Measurements from ENCODE around the gene DGKD. TPM values are rescaled to one million over a fixed set of nuclear protein-coding genes. Genes with fewer than 3 reads are reported as not detected.

Gene DGKD
- polyA plus RNA-seq, 3 donors = 14.5 to 67.5 (median 16.6) TPM

DNA sequence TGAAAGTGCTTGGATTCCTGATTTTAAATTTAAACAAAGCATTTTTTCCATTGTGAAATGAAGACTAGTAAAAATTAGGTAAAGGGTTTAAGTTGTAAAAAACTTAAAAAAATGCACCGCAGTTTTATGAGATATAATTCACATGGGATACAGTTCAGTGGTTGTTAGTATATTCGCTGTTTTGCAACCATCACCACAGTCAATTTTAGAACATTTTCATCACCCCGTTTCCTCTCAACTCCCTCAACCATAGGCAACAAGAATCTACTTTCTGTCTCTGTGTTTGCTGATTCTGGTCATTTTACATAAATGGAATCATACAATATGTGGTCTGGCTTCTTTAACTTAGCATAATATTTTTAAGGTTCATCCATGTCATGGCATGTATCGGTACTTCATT, 4.0 kb downstream of the DGKD start:
- no CpG with 5 or more reads among the region's 4 CpGs for WGBS (ENCODE audit: insufficient coverage)
- peaks cover 89% of the 10 kb centered on the region for H3K79me2 ChIP-seq (ENCODE audit: insufficient read depth, low read length)
- peak overlapping the region; percentile 20 for H3K9ac ChIP-seq (ENCODE audit: insufficient read depth, low read length, poor library complexity, severe bottlenecking)
- peaks cover 0 to 2% (median 0%) of the 10 kb centered on the region in 3 donors for H3K27me3 Mint-ChIP-seq (ENCODE audit: low read depth in 3 of 3)
- H3K4me2 ChIP-seq (replicated peaks; ENCODE audit: extremely low read depth, low read length, poor library complexity, severe bottlenecking) = peak overlapping the region; percentile 96
- peak overlapping the region in 1 of 2 donors; percentile 74 for H3K27ac ChIP-seq (ENCODE audit: low read depth in 1 of 2, low read length in 2 of 2)
- DNase-seq = peak in 1 of 3 donors; percentile 20
- peaks cover 21 to 36% of the 10 kb centered on the region in 2 donors for H3K36me3 Mint-ChIP-seq
- H2AFZ ChIP-seq (ENCODE audit: insufficient read depth, low read depth, low read length, poor library complexity, severe bottlenecking) = no peak overlapping the region
- peaks cover 52 to 57% of the 10 kb centered on the region in 2 donors for H3K4me1 ChIP-seq (ENCODE audit: control insufficient read depth in 1 of 2, insufficient read depth in 2 of 2, low read length in 2 of 2)
- H3K27ac Mint-ChIP-seq = peak overlapping the region; percentile 78 to 91 (median 90)
- intact Hi-C loops (cut with micrococcal nuclease) = loop anchor here in 1 of 2 donors (5.0 kb wide), 1 partner anchor 281 kb away; no protein-coding TSS in a partner anchor
- no peaks in the 10 kb centered on the region for H3K9me3 ChIP-seq (replicated peaks in 1 of 2; ENCODE audit: control insufficient read depth in 1 of 2, insufficient read depth in 1 of 2, low read length in 2 of 2)
- peaks cover under 1 to 2% of the 10 kb centered on the region in 2 donors for H3K36me3 ChIP-seq (replicated peaks in 1 of 2; ENCODE audit: control insufficient read depth in 1 of 2, insufficient read depth in 2 of 2, low read length in 2 of 2)
- peak overlapping the region; percentile 6 to 93 (median 16) for H3K4me3 ChIP-seq (replicated peaks in 1 of 3; ENCODE audit: low read depth in 2 of 3, low read length in 3 of 3)
- TF ChIP-seq, protein P1, sequence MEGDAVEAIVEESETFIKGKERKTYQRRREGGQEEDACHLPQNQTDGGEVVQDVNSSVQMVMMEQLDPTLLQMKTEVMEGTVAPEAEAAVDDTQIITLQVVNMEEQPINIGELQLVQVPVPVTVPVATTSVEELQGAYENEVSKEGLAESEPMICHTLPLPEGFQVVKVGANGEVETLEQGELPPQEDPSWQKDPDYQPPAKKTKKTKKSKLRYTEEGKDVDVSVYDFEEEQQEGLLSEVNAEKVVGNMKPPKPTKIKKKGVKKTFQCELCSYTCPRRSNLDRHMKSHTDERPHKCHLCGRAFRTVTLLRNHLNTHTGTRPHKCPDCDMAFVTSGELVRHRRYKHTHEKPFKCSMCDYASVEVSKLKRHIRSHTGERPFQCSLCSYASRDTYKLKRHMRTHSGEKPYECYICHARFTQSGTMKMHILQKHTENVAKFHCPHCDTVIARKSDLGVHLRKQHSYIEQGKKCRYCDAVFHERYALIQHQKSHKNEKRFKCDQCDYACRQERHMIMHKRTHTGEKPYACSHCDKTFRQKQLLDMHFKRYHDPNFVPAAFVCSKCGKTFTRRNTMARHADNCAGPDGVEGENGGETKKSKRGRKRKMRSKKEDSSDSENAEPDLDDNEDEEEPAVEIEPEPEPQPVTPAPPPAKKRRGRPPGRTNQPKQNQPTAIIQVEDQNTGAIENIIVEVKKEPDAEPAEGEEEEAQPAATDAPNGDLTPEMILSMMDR (IDR thresholded peaks at IDR 0.05) = no peak
- H3K4me1 Mint-ChIP-seq = peaks cover 70% of the 10 kb centered on the region
- H3K4me3 Mint-ChIP-seq = peak overlapping the region; percentile 42 to 89
- no peaks in the 10 kb centered on the region for H3K27me3 ChIP-seq (ENCODE audit: control insufficient read depth in 2 of 2, insufficient read depth in 2 of 2, low read length in 2 of 2)
- peaks cover 40% of the 10 kb centered on the region for H4K20me1 ChIP-seq (ENCODE audit: insufficient read depth, low read length)
- H3K9me3 Mint-ChIP-seq = no peaks in the 10 kb centered on the region

DNA sequence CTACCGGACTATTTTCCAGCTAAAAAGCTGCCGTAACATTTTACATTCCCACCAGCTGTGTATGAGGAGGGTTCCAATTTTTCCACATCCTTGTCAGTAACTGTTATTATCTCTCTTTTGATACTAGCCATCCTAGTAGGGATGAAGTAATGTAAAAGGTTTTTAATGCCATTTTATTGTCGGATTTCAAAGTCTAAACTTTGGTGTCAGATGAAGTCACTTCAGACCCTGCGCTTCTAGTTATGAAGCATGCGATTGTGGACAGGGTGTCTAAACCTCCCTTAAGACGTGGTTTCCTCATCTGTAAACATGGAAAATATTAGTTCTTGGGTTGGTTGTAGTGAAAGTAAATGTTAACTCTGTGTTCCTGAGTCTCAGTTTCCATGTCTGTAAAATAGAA, 4.7 kb downstream of the DGKD start:
- peak overlapping the region; percentile 42 to 89 for H3K4me3 Mint-ChIP-seq
- intact Hi-C loops (cut with micrococcal nuclease) = loop anchor here in 1 of 2 donors (5.0 kb wide), 1 partner anchor 282 kb away; no protein-coding TSS in a partner anchor
- Histone ChIP-seq H3K4me1 (ENCODE audit: control insufficient read depth in 1 of 2, insufficient read depth in 2 of 2, low read length in 2 of 2) (peaks cover 46 to 51% of the 10 kb centered on the region in 2 donors), H3K9me3 (replicated peaks in 1 of 2; ENCODE audit: control insufficient read depth in 1 of 2, insufficient read depth in 1 of 2, low read length in 2 of 2) (no peaks in the 10 kb centered on the region), H3K27ac (ENCODE audit: low read depth in 1 of 2, low read length in 2 of 2) (peak overlapping the region in 1 of 2 donors; percentile 74), H2AFZ (ENCODE audit: insufficient read depth, low read depth, low read length, poor library complexity, severe bottlenecking) (no peak overlapping the region), H3K36me3 (replicated peaks in 1 of 2; ENCODE audit: control insufficient read depth in 1 of 2, insufficient read depth in 2 of 2, low read length in 2 of 2) (peaks cover 2 to 7% of the 10 kb centered on the region in 2 donors), H3K4me3 (replicated peaks in 1 of 3; ENCODE audit: low read depth in 2 of 3, low read length in 3 of 3) (peak overlapping the region in 1 of 3 experiments; percentile 93), H3K9ac (ENCODE audit: insufficient read depth, low read length, poor library complexity, severe bottlenecking) (peak overlapping the region; percentile 20), H3K4me2 (replicated peaks; ENCODE audit: extremely low read depth, low read length, poor library complexity, severe bottlenecking) (peak overlapping the region; percentile 96), H3K27me3 (ENCODE audit: control insufficient read depth in 2 of 2, insufficient read depth in 2 of 2, low read length in 2 of 2) (no peaks in the 10 kb centered on the region), H3K79me2 (ENCODE audit: insufficient read depth, low read length) (peaks cover 92% of the 10 kb centered on the region), H4K20me1 (ENCODE audit: insufficient read depth, low read length) (peaks cover 45% of the 10 kb centered on the region)
- H3K27me3 Mint-ChIP-seq (ENCODE audit: low read depth in 3 of 3) = peaks cover 0 to 2% (median 0%) of the 10 kb centered on the region in 3 donors
- no peak for DNase-seq
- TF ChIP-seq, protein P1 (IDR thresholded peaks at IDR 0.05) = no peak
- peak overlapping the region; percentile 72 to 90 (median 87) for H3K27ac Mint-ChIP-seq
- peaks cover 25 to 41% of the 10 kb centered on the region in 2 donors for H3K36me3 Mint-ChIP-seq
- 61% methylated on average over 3 of the region's 6 CpGs for WGBS (ENCODE audit: insufficient coverage)
- no peaks in the 10 kb centered on the region for H3K9me3 Mint-ChIP-seq
- peaks cover 63% of the 10 kb centered on the region for H3K4me1 Mint-ChIP-seq
